Lung (tissue), 12 donors: ENCODE data around the gene INCENP. TPM values are rescaled to one million over a fixed set of nuclear protein-coding genes. Genes with fewer than 3 reads are reported as not detected.

Source experiments
- ATAC-seq: fragments of 200-7000 bp; cut with Tn5 transposase; one replicate; pipeline ENCODE4 v1.9.1; 2020; ENCODE audit warnings: moderate number of reproducible peaks; ENCODE audit not compliant: insufficient read depth, low FRiP score
- DNase-seq, 3 donors: peaks; one replicate each; pipeline ENCODE4 v3.0.0-alpha.2; 2013 to 2017
- H3K27ac ChIP-seq, 2 donors: one replicate each; pipeline ENCODE4 v1.5.1; 2013; ENCODE audit warnings: mild to moderate bottlenecking in 2 of 2, moderate library complexity in 2 of 2, control low read depth in 1 of 2, inconsistent platforms in 1 of 2, low read depth in 1 of 2, low read length in 1 of 2
- H3K27me3 ChIP-seq, 3 donors: one replicate each; pipeline ENCODE4 v1.5.1; 2013; ENCODE audit warnings: low read length in 2 of 3; ENCODE audit not compliant: control insufficient read depth in 3 of 3, insufficient read depth in 3 of 3
- H3K36me3 ChIP-seq, 4 donors: one replicate each; pipeline ENCODE4 v1.5.1; 2013; ENCODE audit warnings: low read length in 4 of 4, mild to moderate bottlenecking in 1 of 4, moderate library complexity in 1 of 4; ENCODE audit not compliant: control insufficient read depth in 4 of 4, insufficient read depth in 4 of 4
- H3K4me1 ChIP-seq, 5 donors: one replicate each; pipeline ENCODE4 v1.5.1; 2013; ENCODE audit warnings: low read length in 5 of 5, mild to moderate bottlenecking in 2 of 5, moderate library complexity in 1 of 5; ENCODE audit not compliant: control insufficient read depth in 5 of 5, insufficient read depth in 5 of 5
- H3K4me3 ChIP-seq: one replicate; pipeline ENCODE4 v1.5.1; 2013; ENCODE audit warnings: mild to moderate bottlenecking, control low read depth, moderate library complexity
- H3K9ac ChIP-seq, 2 donors: one replicate each; pipeline ENCODE4 v1.5.1; 2013; ENCODE audit warnings: low read length in 2 of 2, control low read depth in 1 of 2; ENCODE audit not compliant: insufficient read depth in 1 of 2
- H3K9me3 ChIP-seq, 4 donors: one replicate each; pipeline ENCODE4 v1.5.1; 2013; ENCODE audit warnings: low read length in 3 of 4, mild to moderate bottlenecking in 1 of 4, moderate library complexity in 1 of 4; ENCODE audit not compliant: control insufficient read depth in 4 of 4, insufficient read depth in 3 of 4
- CTCF ChIP-seq: IDR thresholded peaks from 2 replicates; pipeline ENCODE4 v1.5.1; 2012; ENCODE audit warnings: mild to moderate bottlenecking; ENCODE audit errors: control extremely low read depth, extremely low read depth
- WGBS, 2 donors: extraction: QIAGEN DNeasy Blood & Tissue Kit; methylation state at CpG; one replicate each; pipeline ENCODE4 v1.1.7; 2013; 5-methylcytosine and 5-hydroxymethylcytosine counted together
- polyA plus RNA-seq, 2 donors: library from polyadenylated mRNA; stranded (reverse); fragments of 200-250 nt; gene quantifications; one replicate each; pipeline ENCODE4 v1.2.1, GENCODE V29; 2013
- total RNA-seq, 2 donors: library from RNA; depleted of rRNA in 1 of 2; stranded (reverse); fragments of >200 nt in 1 of 2; gene quantifications; one replicate each; pipeline ENCODE4 v1.2.1, GENCODE V29; 2014 to 2021
- donor health status: control.
- donor health status: control.
- donor health status: Bipolar disorder and iron deficiency.
- donor health status: healthy.
- donor health status: DM: yes; HTN: yes; CAD: no.

INCENP gene
- total and polyA plus RNA-seq, 4 donors: 3.8 to 14.1 (median 10.0) TPM

GRCh38 chr11:62120001-62120400 is 3.8 kb upstream of the INCENP start:
- H3K4me3 ChIP-seq: no peak overlapping the region
- ATAC-seq (no peak), DNase-seq (peak; percentile 52 to 83 (median 70))
- H3K36me3 ChIP-seq: no peaks in the 10 kb centered on the region
- H3K9me3 ChIP-seq: peaks cover 0 to 3% (median 0%) of the 10 kb centered on the region in 4 donors
- no peaks in the 10 kb centered on the region for H3K27me3 ChIP-seq
- H3K9ac ChIP-seq: no peak overlapping the region
- no peak for TF ChIP-seq CTCF
- peaks cover 3 to 11% (median 5%) of the 10 kb centered on the region in 5 donors for H3K4me1 ChIP-seq
- H3K27ac ChIP-seq: peak overlapping the region in 1 of 2 donors; percentile 50
- 62 to 68% methylated on average over 4 of the region's 4 CpGs for WGBS, 2 donors

GRCh38 chr11:62120431-62120830 is 3.4 kb upstream of the INCENP start:
- H3K27me3 ChIP-seq: no peaks in the 10 kb centered on the region
- DNase-seq: peak in 2 of 3 donors; percentile 32 to 45
- H3K36me3 ChIP-seq: no peaks in the 10 kb centered on the region
- H3K27ac ChIP-seq: peak overlapping the region in 1 of 2 donors; percentile 50
- H3K9ac ChIP-seq: no peak overlapping the region
- ATAC-seq: no peak
- WGBS, 2 donors: 71 to 85% methylated on average over 5 of the region's 5 CpGs
- TF ChIP-seq CTCF: no peak
- H3K4me1 ChIP-seq: peaks cover 3 to 15% (median 9%) of the 10 kb centered on the region in 5 donors
- H3K9me3 ChIP-seq: peaks cover 0 to 3% (median 0%) of the 10 kb centered on the region in 4 donors
- no peak overlapping the region for H3K4me3 ChIP-seq

GRCh38 chr11:62122076-62122475 is 1.7 kb upstream of the INCENP start:
- DNase-seq (peak; percentile 25 to 28 (median 26)), ATAC-seq (no peak)
- WGBS, 2 donors: 81 to 82% methylated on average over 6 of the region's 6 CpGs
- Histone ChIP-seq H3K27ac (no peak overlapping the region), H3K9me3 (no peaks in the 10 kb centered on the region), H3K4me3 (no peak overlapping the region), H3K4me1 (peaks cover 5 to 20% (median 9%) of the 10 kb centered on the region in 5 donors), H3K36me3 (no peaks in the 10 kb centered on the region), H3K27me3 (no peaks in the 10 kb centered on the region), H3K9ac (no peak overlapping the region)
- no peak for TF ChIP-seq CTCF
